Measurements from ENCODE around the gene ARID1B. TPM values are rescaled to one million over a fixed set of nuclear protein-coding genes. Genes with fewer than 3 reads are reported as not detected.

The ARID1B gene
- total and polyA plus RNA-seq, 9 of the 15 experiments (the other 6 are each of a cell fraction or from before 2014, with no cell fraction given), result 12.5 to 50.5 (median 25.8) TPM

GRCh38 chr6:157240059-157240959 is 463.1 kb downstream of the ARID1B start:
- FAIRE-seq, result peak; percentile 90
- no peaks in the 10 kb centered on the region for H3K9me1 ChIP-seq (ENCODE audit: control insufficient read depth, insufficient read depth, low read length)
- no peaks in the 10 kb centered on the region for H3K9me3 ChIP-seq (replicated peaks; ENCODE audit: control insufficient read depth, insufficient read depth, low read depth, low read length)
- no peaks in the 10 kb centered on the region for H3K79me2 ChIP-seq (ENCODE audit: control insufficient read depth, insufficient read depth, low read length)
- BruUV-seq (replicated peaks), result no TSS peak
- H3K36me3 ChIP-seq (ENCODE audit: control insufficient read depth, insufficient read depth, low read length), result no peaks in the 10 kb centered on the region
- H3K4me1 ChIP-seq (replicated peaks in 1 of 2; ENCODE audit: control insufficient read depth in 2 of 2, insufficient read depth in 2 of 2, low read length in 2 of 2), result peaks cover 24 to 52% of the 10 kb centered on the region in 2 experiments
- intact Hi-C loops (cut with micrococcal nuclease), result loop anchor here (2.0 kb wide), 1 partner anchor 34 kb away; no protein-coding TSS in a partner anchor
- H4K20me1 ChIP-seq (replicated peaks; ENCODE audit: control insufficient read depth, insufficient read depth, low read length), result no peaks in the 10 kb centered on the region
- in situ Hi-C loops (cut with MboI), result no loop called here
- POLR2A ChIA-PET, result interaction anchor here (0.5 to 1.2 kb wide), 6 partner anchors 14 to 28 kb away, joined by 3 to 6 read pairs (median 3); no protein-coding TSS in a partner anchor
- ATAC-seq, result peak; percentile 97
- peak overlapping the region; percentile 64 to 85 for H3K9ac ChIP-seq (ENCODE audit: insufficient read depth in 1 of 2, low read depth in 2 of 2, low read length in 2 of 2)
- H3K4me2 ChIP-seq (ENCODE audit: insufficient read depth, low read length), result peak overlapping the region; percentile 87
- CTCF ChIA-PET (ENCODE audit: low intra/inter-chr PET ratio), result no interaction called here
- peak overlapping the region; percentile 73 for H3K27ac ChIP-seq (ENCODE audit: extremely low read depth, low read depth, low read length)
- peak overlapping the region; percentile 29 for H3K4me3 ChIP-seq
- peak; percentile 87 to 92 (median 90) for DNase-seq (ENCODE audit: extremely low read depth in 1 of 4, low spot score in 3 of 4)
- H2AFZ ChIP-seq (ENCODE audit: low read depth, low read length), result peak overlapping the region; percentile 100
- no peaks in the 10 kb centered on the region for H3K27me3 ChIP-seq (ENCODE audit: control insufficient read depth in 2 of 2, insufficient read depth in 2 of 2, low read length in 2 of 2)
- WGBS (ENCODE audit: insufficient coverage, low coverage, missing lambda C conversion rate), result 16% methylated on average over 25 of the region's 28 CpGs
- TF ChIP-seq NBN (IDR thresholded peaks at IDR 0.05; ENCODE audit: low read depth), result no peak
- no peak for TF ChIP-seq ZNF277 (CRISPR knock-in tag; IDR thresholded peaks at IDR 0.05; ENCODE audit: borderline replicate concordance)
- no peak for TF ChIP-seq ZNF318 (IDR thresholded peaks at IDR 0.05; ENCODE audit: borderline replicate concordance in 1 of 2, low read depth in 1 of 2)
- TF ChIP-seq ARID4B (CRISPR knock-in tag; IDR thresholded peaks at IDR 0.05), result no peak
- 0 out of 2 replicates have a peak, but pooled peaks have one; percentile 19 for TF ChIP-seq CBFA2T3 (IDR thresholded peaks at IDR 0.05)
- TF ChIP-seq RNF2 (IDR thresholded peaks at IDR 0.05), result no peak; the same call in 1 of the 2 replicates
